Choroid plexus epithelial cell (primary cell): ENCODE results near the gene RRAS.

Experiments used
- DNase-seq: peaks from one replicate; pipeline ENCODE4 v3.0.0-alpha.2; 2010; ENCODE audit warnings: low read depth
- H3K4me3 ChIP-seq: 2 replicates; pipeline ENCODE4 v1.5.1; 2011; ENCODE audit warnings: low read depth, mild to moderate bottlenecking, control low read depth, low read length, moderate library complexity
- CTCF ChIP-seq: conservative IDR thresholded peaks from 2 replicates; pipeline ENCODE4 v1.5.1; 2011; ENCODE audit warnings: low read depth, mild to moderate bottlenecking, control low read depth, inconsistent platforms, low read length, moderate library complexity

The RRAS gene

GRCh38 chr19:49665351-49666119, 25.6 kb upstream of the RRAS start, which contains the start of the genes BCL2L12 and IRF3:
TSS of gene BCL2L12 (plus strand) at chr19:49665933. CDS start at chr19:49666693, 760 bp downstream.
TSS of gene IRF3 (minus strand) at chr19:49665857. CDS start at chr19:49664838, 1,019 bp downstream.
- no peak for TF ChIP-seq CTCF
- peak; percentile 98 for DNase-seq
- peak within 1 kb of the TSS; percentile 86 for H3K4me3 ChIP-seq

GRCh38 chr19:49665036-49665350, 25.1 kb upstream of the RRAS start:
- peak overlapping the region; percentile 86 for H3K4me3 ChIP-seq
- no peak for DNase-seq
- TF ChIP-seq CTCF = no peak

- H3K4me3 ChIP-seq = peak overlapping the region; percentile 86
- DNase-seq = peak; percentile 80
- TF ChIP-seq CTCF = peak; percentile 16
Observed at GRCh38 chr19:49664171-49665035, 24.5 kb upstream of the RRAS start.

- TF ChIP-seq CTCF = no peak
- H3K4me3 ChIP-seq = no peak overlapping the region
- no peak for DNase-seq
Observed at GRCh38 chr19:49663224-49663623, 23.3 kb upstream of the RRAS start.

GRCh38 chr19:49662011-49662410, 22.1 kb upstream of the RRAS start:
- TF ChIP-seq CTCF = no peak
- DNase-seq = no peak
- no peak overlapping the region for H3K4me3 ChIP-seq

GRCh38 chr19:49660338-49660961, 20.5 kb upstream of the RRAS start:
- no peak overlapping the region for H3K4me3 ChIP-seq
- no peak for DNase-seq
- TF ChIP-seq CTCF = no peak
